Neural cell (in vitro differentiated cells): ENCODE data around the gene NRL.

Experiments used
- CTCF ChIP-seq: fragments of 450-650 bp; IDR thresholded peaks from 2 replicates; pipeline ENCODE4 v1.5.1; 2014; ENCODE audit warnings: antibody characterized with exemption, mild to moderate bottlenecking, moderate library complexity; ENCODE audit not compliant: poor library complexity, severe bottlenecking
- POLR2AphosphoS5 ChIP-seq: IDR thresholded peaks from 2 replicates; pipeline ENCODE4 v1.6.1; 2012
- RAD21 ChIP-seq: fragments of 450-650 bp; conservative IDR thresholded peaks from 2 replicates; pipeline ENCODE4 v1.6.1; 2014; ENCODE audit warnings: antibody characterized with exemption, mild to moderate bottlenecking, moderate library complexity
- REST ChIP-seq: IDR thresholded peaks from 2 replicates; pipeline ENCODE4 v1.6.1; 2012; ENCODE audit warnings: borderline replicate concordance

- TF ChIP-seq CTCF (no peak), REST (no peak), POLR2AphosphoS5 (no peak), RAD21 (no peak)
These were observed 15.6 kb upstream of the NRL start, which contains the start of gene FITM1 for GRCh38 chr14:24130380-24130716.
